ENCODE measurements around the gene LNX1.

LNX1 gene

GRCh38 chr4:53553486-53554210, 37.6 kb downstream of the LNX1 start:
- H3K4me1 ChIP-seq (ENCODE audit: control insufficient read depth, insufficient read depth, low read length, poor library complexity, severe bottlenecking), result peaks cover 20% of the 10 kb centered on the region
- no peaks in the 10 kb centered on the region for H3K9me3 ChIP-seq (ENCODE audit: control insufficient read depth, low read length)
- WGBS, 2 experiments (ENCODE audit: insufficient coverage in 2 of 2), result 88 to 94% methylated on average over 8 to 9 of the region's 9 CpGs
- no peak overlapping the region for H3K27ac ChIP-seq (ENCODE audit: low read depth, low read length, severe bottlenecking)
- no peaks in the 10 kb centered on the region for H3K36me3 ChIP-seq (ENCODE audit: control insufficient read depth, insufficient read depth, low read length)
- H3K4me3 ChIP-seq (ENCODE audit: extremely low read depth, insufficient read depth, low read length, poor library complexity, severe bottlenecking), result no peak overlapping the region

- Histone ChIP-seq H3K36me3 (ENCODE audit: control insufficient read depth, insufficient read depth, low read length) (no peaks in the 10 kb centered on the region), H3K4me3 (ENCODE audit: extremely low read depth, insufficient read depth, low read length, poor library complexity, severe bottlenecking) (no peak overlapping the region), H3K9me3 (ENCODE audit: control insufficient read depth, low read length) (no peaks in the 10 kb centered on the region), H3K4me1 (ENCODE audit: control insufficient read depth, insufficient read depth, low read length, poor library complexity, severe bottlenecking) (peaks cover 10% of the 10 kb centered on the region), H3K27ac (ENCODE audit: low read depth, low read length, severe bottlenecking) (no peak overlapping the region)
- 92 to 100% methylated on average over 1 to 3 of the region's 3 CpGs for WGBS, 2 experiments (ENCODE audit: insufficient coverage in 2 of 2)
Observed at GRCh38 chr4:53552711-53553110, 38.6 kb downstream of the LNX1 start.

GRCh38 chr4:53551958-53552357, 39.3 kb downstream of the LNX1 start:
- H3K36me3 ChIP-seq (ENCODE audit: control insufficient read depth, insufficient read depth, low read length), result no peaks in the 10 kb centered on the region
- peaks cover 5% of the 10 kb centered on the region for H3K4me1 ChIP-seq (ENCODE audit: control insufficient read depth, insufficient read depth, low read length, poor library complexity, severe bottlenecking)
- H3K27ac ChIP-seq (ENCODE audit: low read depth, low read length, severe bottlenecking), result no peak overlapping the region
- H3K9me3 ChIP-seq (ENCODE audit: control insufficient read depth, low read length), result no peaks in the 10 kb centered on the region
- no peak overlapping the region for H3K4me3 ChIP-seq (ENCODE audit: extremely low read depth, insufficient read depth, low read length, poor library complexity, severe bottlenecking)
- 93 to 100% methylated on average over 2 to 3 of the region's 6 CpGs for WGBS, 2 experiments (ENCODE audit: insufficient coverage in 2 of 2)

- H3K36me3 ChIP-seq (ENCODE audit: control insufficient read depth, insufficient read depth, low read length), result no peaks in the 10 kb centered on the region
- WGBS, 2 experiments (ENCODE audit: insufficient coverage in 2 of 2), result 63 to 82% methylated on average over 3 to 7 of the region's 7 CpGs
- H3K9me3 ChIP-seq (ENCODE audit: control insufficient read depth, low read length), result no peaks in the 10 kb centered on the region
- H3K4me1 ChIP-seq (ENCODE audit: control insufficient read depth, insufficient read depth, low read length, poor library complexity, severe bottlenecking), result peaks cover 5% of the 10 kb centered on the region
- no peak overlapping the region for H3K27ac ChIP-seq (ENCODE audit: low read depth, low read length, severe bottlenecking)
- no peak overlapping the region for H3K4me3 ChIP-seq (ENCODE audit: extremely low read depth, insufficient read depth, low read length, poor library complexity, severe bottlenecking)
Observed at GRCh38 chr4:53551281-53551864, 39.9 kb downstream of the LNX1 start.

GRCh38 chr4:53548662-53549061, 42.6 kb downstream of the LNX1 start:
- Histone ChIP-seq H3K36me3 (ENCODE audit: control insufficient read depth, insufficient read depth, low read length) (no peaks in the 10 kb centered on the region), H3K27ac (ENCODE audit: low read depth, low read length, severe bottlenecking) (no peak overlapping the region), H3K9me3 (ENCODE audit: control insufficient read depth, low read length) (no peaks in the 10 kb centered on the region), H3K4me1 (ENCODE audit: control insufficient read depth, insufficient read depth, low read length, poor library complexity, severe bottlenecking) (peaks cover 5% of the 10 kb centered on the region), H3K4me3 (ENCODE audit: extremely low read depth, insufficient read depth, low read length, poor library complexity, severe bottlenecking) (no peak overlapping the region)
- 100% methylated on average over 1 of the region's 3 CpGs; no CpG with 5 or more reads in 1 of the 2 experiments for WGBS, 2 experiments (ENCODE audit: insufficient coverage in 2 of 2)

- Histone ChIP-seq H3K27ac (ENCODE audit: low read depth, low read length, severe bottlenecking) (no peak overlapping the region), H3K9me3 (ENCODE audit: control insufficient read depth, low read length) (no peaks in the 10 kb centered on the region), H3K4me1 (ENCODE audit: control insufficient read depth, insufficient read depth, low read length, poor library complexity, severe bottlenecking) (peaks cover 5% of the 10 kb centered on the region), H3K36me3 (ENCODE audit: control insufficient read depth, insufficient read depth, low read length) (no peaks in the 10 kb centered on the region), H3K4me3 (ENCODE audit: extremely low read depth, insufficient read depth, low read length, poor library complexity, severe bottlenecking) (no peak overlapping the region)
- WGBS, 2 experiments (ENCODE audit: insufficient coverage in 2 of 2), result 100% methylated on average over 1 of the region's 2 CpGs; no CpG with 5 or more reads in 1 of the 2 experiments
Observed at GRCh38 chr4:53547983-53548382, 43.3 kb downstream of the LNX1 start.

- Histone ChIP-seq H3K4me3 (ENCODE audit: extremely low read depth, insufficient read depth, low read length, poor library complexity, severe bottlenecking) (no peak overlapping the region), H3K4me1 (ENCODE audit: control insufficient read depth, insufficient read depth, low read length, poor library complexity, severe bottlenecking) (peaks cover 10% of the 10 kb centered on the region), H3K36me3 (ENCODE audit: control insufficient read depth, insufficient read depth, low read length) (no peaks in the 10 kb centered on the region), H3K9me3 (ENCODE audit: control insufficient read depth, low read length) (no peaks in the 10 kb centered on the region), H3K27ac (ENCODE audit: low read depth, low read length, severe bottlenecking) (no peak overlapping the region)
- WGBS, 2 experiments (ENCODE audit: insufficient coverage in 2 of 2), result 82 to 100% methylated on average over 2 to 3 of the region's 3 CpGs
Observed at GRCh38 chr4:53545942-53546581, 45.2 kb downstream of the LNX1 start.

GRCh38 chr4:53545273-53545672, 46.0 kb downstream of the LNX1 start:
- Histone ChIP-seq H3K4me3 (ENCODE audit: extremely low read depth, insufficient read depth, low read length, poor library complexity, severe bottlenecking) (no peak overlapping the region), H3K9me3 (ENCODE audit: control insufficient read depth, low read length) (no peaks in the 10 kb centered on the region), H3K36me3 (ENCODE audit: control insufficient read depth, insufficient read depth, low read length) (no peaks in the 10 kb centered on the region), H3K27ac (ENCODE audit: low read depth, low read length, severe bottlenecking) (no peak overlapping the region), H3K4me1 (ENCODE audit: control insufficient read depth, insufficient read depth, low read length, poor library complexity, severe bottlenecking) (peaks cover 11% of the 10 kb centered on the region)
- no CpG with 5 or more reads among the region's 1 CpG for WGBS, 2 experiments (ENCODE audit: insufficient coverage in 2 of 2)

- Histone ChIP-seq H3K4me3 (ENCODE audit: extremely low read depth, insufficient read depth, low read length, poor library complexity, severe bottlenecking) (no peak overlapping the region), H3K4me1 (ENCODE audit: control insufficient read depth, insufficient read depth, low read length, poor library complexity, severe bottlenecking) (peaks cover 11% of the 10 kb centered on the region), H3K36me3 (ENCODE audit: control insufficient read depth, insufficient read depth, low read length) (no peaks in the 10 kb centered on the region), H3K9me3 (ENCODE audit: control insufficient read depth, low read length) (no peaks in the 10 kb centered on the region), H3K27ac (ENCODE audit: low read depth, low read length, severe bottlenecking) (no peak overlapping the region)
Observed at GRCh38 chr4:53543561-53543960, 47.7 kb downstream of the LNX1 start.

GRCh38 chr4:53541577-53542206, 49.6 kb downstream of the LNX1 start:
- Histone ChIP-seq H3K27ac (ENCODE audit: low read depth, low read length, severe bottlenecking) (no peak overlapping the region), H3K36me3 (ENCODE audit: control insufficient read depth, insufficient read depth, low read length) (no peaks in the 10 kb centered on the region), H3K9me3 (ENCODE audit: control insufficient read depth, low read length) (no peaks in the 10 kb centered on the region), H3K4me3 (ENCODE audit: extremely low read depth, insufficient read depth, low read length, poor library complexity, severe bottlenecking) (no peak overlapping the region), H3K4me1 (ENCODE audit: control insufficient read depth, insufficient read depth, low read length, poor library complexity, severe bottlenecking) (peaks cover 11% of the 10 kb centered on the region)
- 100% methylated on average over 1 of the region's 2 CpGs; no CpG with 5 or more reads in 1 of the 2 experiments for WGBS, 2 experiments (ENCODE audit: insufficient coverage in 2 of 2)

Data from mesodermal cell (in vitro differentiated cells).